HS-5 (cell line): ENCODE measurements around the gene B3GAT3.
A peak's percentile ranks its signal among the peaks of the same experiment; 100 is the strongest.
"Not testable (repeated sequence)": the region's sequence is repeated elsewhere in the genome, so short reads cannot be mapped to it uniquely, and the experiment has no call there.

Experiments used
- DNase-seq: peaks from one replicate; pipeline ENCODE4 v3.0.0-alpha.2; 2012; ENCODE audit warnings: low read depth

The B3GAT3 gene

DNA sequence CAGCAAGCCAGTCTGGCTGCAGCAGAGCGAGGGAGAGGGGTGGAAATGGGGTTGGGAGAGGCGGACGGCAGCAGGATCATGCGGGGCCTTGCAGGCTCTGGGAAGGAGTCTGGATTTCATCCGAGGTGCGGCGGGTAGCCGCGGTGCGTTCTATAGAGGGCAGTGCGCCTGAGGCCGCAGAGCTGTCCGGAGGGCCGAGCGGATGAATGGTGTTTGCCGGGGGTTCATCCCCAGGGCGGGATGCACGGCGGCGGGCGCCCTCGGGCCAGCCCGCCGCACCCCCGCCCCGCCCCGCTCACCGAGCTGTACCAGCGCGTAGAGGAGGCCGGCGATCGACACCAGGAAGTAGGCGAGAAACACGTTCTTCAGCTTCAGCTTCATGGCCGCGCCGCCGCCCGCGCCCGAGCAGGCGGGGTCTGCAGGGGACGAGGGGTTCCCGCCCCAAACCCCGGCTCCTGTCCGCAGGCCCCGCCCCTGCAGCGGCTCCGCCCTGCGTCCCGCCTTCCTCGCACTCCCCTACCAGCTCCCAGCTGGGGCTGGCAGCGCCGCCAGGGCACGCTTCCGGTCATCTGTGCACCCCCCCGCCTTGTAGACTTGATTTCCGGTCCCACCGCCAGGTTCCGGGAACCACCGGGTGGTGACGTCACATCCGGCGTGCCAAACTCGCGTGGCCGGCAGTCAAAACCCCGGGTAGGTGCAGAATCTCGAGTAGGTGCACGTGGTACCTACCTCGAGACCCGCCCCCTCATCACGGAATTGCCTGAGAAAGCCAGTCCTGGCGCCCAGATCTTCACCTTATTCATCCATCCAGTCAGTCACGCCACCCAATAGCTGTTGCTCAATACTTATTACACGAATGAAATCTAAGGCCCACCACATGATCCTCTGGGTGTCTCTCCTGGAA, at the start of gene B3GAT3:
Gene B3GAT3, minus strand, starts transcription at position 420 of the 904 bp plus-strand sequence. Its CDS starts 39 bp downstream, at position 381.
- DNase-seq = peak; percentile 95

DNA sequence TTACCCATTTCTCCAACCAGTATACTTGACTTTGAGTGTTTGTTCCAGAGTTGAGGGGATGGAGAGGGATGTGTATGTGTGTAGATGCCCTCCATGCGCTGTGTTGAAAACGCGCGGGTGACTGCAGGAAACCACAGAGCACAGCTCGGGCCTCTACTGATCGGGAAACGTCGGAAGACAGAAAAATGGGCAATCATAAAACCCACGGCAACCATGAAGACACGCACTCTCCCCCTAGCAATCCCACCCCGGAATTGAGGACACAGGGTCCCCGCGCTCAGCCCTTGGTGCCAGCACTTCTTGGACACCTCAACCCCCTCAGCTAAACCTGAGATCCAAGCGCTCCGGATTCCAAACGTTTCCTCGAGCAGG, 49.4 kb upstream of the B3GAT3 start:
- no peak for DNase-seq

DNA sequence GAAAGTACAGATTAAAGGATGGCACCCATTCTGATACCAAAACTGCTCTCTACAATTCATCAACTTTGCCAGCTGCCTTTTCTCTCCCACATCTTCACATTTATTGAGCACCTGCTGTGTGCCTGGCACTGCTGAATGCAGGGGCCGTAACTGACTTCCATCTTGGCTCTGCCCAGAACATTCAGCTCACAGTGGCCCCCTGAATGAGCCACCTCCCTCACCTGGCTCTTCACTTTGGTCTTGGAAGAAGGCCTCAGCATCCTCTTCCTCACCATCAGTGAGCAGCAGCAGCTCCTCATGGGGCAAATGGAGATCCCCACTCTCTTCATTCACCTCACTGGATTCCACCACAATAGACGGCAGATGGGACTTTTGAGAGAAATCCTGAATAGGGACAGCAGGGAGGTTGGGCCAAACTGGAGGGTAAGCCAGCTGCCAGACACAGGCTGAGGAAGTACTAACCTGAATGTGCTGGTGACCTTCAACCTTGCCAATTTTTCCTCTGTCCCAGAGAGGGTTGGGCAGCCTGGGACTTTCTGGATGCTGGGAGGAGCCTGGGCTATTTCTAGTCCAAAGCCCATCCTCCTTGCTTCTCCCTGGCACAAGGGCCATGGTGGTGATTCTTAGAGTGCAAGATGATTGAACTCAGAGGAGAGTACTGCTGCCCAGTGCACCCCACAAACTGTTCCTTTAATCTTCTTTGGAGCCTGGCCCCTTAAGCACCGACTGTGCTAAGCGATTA, 47.8 kb upstream of the B3GAT3 start:
- no peak for DNase-seq

DNA sequence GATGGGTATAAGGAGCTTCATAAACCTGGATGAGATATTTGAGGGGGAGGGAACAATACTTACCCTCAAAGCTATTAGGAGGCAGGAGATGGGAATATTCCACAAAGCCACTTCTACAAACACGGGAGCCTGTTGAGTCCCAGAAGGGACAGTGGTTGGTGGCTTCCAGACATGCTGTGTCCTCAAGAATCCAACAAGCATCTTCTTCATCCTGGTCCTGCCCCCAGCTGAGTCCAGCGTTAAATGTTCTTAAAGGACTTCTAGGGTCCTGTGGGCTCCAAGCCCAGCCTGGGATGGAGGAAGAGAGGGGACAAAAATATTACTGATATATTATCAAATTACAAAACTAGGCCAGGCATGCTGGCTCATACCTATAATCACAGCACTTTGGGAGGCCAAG, 45.7 kb upstream of the B3GAT3 start:
- DNase-seq = no peak

DNA sequence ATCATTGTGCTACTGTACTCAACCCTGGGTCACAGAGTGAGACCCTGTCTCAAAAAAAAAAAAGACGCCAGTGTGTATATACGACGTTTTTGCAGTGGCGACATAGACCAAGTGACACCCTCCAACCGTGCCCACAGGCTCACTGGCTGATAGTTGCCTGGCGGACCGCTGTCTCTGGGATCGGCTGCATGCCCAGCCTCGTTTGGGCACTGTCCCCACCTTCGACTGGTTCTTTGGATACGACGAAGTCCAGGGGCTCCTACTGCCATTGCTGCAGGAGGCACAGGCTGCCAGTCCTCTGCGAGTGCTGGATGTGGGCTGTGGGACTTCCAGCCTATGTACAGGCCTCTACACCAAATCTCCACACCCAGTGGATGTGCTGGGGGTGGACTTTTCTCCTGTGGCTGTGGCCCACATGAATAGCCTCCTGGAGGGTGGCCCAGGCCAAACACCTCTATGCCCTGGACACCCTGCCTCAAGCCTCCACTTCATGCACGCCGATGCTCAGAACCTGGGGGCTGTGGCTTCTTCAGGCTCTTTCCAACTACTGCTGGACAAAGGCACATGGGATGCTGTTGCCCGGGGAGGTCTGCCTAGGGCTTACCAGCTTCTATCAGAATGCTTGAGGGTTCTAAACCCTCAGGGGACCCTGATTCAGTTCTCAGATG, 44.6 kb upstream of the B3GAT3 start:
- no peak for DNase-seq

DNA sequence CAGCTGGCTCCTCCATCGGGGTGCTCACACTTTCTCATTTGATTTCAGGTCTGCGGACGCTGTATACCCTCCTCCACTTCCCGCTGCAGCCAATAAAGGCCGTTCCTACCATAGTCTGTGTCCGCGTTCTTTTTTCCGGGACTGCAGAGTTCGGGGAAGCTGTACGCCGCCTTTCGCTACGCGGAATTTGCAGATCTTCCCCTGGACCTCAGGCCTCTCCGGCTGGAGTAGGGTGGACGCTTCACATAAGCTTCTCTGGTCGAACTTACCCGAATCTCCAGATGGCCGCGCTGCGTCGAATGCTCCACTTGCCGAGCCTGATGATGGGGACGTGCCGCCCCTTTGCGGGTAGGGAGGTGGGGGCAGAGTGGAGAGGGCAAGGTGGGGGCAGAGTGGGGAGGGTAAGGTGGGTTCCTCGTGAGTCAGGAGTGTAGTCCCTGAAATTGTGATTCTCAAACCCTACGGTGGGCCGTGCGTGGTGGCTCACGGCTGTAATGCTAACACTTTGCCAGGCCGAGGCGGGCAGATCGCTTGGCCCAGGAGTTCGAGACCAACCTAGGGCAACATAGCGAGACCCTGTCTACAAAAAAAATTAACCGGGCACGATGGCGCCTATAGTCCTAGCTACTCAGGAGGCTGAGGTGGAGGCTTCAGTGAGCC, 43.9 kb upstream of the B3GAT3 start:
- DNase-seq = no peak

DNA sequence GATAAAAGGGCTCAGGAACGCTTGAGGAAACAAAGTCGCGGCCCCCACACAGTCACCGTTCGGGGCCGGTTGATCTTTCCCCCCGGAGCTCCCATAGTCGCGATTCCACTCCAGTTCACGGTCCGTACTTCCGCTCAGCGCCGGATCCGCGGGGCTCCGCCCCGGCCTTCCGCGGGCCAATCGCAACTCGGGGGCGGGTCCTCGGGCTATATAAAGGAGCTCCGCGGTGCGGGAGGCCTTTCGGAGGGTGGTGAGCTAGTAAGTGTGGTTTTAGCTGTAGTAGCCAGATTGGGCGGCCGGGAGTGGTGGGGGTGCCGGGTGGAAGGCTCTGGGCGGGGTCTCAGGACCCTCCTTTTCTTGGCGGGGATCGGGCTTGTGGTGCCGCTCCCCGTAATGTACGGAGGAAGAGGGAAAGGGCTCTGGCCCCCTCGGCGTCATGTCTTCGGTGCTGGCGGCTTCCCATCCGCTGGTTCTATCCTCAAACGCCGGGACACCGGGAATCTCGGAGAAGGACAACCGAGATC, 43.4 kb upstream of the B3GAT3 start, which contains the start of the genes C11orf98 and CSKMT:
Gene C11orf98, minus strand, starts transcription at position 136 of the 524 bp plus-strand sequence. Its CDS starts 41 bp downstream, at position 95.
Gene CSKMT, plus strand, starts transcription at position 238 of the 524 bp plus-strand sequence. CDS start 568 bp downstream, outside the sequence.
- peak; percentile 80 for DNase-seq

DNA sequence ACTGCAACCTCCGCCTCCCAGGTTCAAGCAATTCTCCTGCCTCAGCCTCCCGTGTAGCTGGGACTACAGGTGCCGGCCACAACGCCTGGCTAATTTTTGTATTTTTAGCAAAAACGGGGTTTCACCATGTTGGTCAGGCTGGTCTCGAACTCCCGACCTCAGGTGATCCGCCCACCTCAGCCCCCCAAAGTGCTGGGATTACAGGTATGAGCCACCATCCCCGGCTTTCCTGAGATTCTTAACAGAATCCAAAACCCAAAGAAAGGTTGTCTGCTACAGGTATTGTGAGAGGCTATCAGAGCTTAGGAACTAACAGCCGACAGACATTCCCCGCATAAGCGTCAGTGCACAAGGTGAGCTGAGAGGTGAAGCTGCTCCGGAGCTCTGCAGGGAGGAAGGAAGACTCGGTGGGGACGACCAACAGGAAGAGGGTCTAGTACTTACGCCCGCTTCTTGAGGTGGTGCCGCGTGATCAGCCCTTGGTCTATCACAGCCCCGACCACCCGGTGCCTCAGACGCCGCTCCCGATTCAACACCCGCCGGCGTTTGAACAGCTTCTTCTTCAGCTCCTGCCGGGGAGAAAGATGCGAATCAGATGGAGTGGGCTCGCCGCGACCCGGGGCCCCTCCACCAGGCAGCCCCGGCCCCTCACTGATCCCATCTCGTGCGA, 42.8 kb upstream of the B3GAT3 start:
- DNase-seq = no peak

DNA sequence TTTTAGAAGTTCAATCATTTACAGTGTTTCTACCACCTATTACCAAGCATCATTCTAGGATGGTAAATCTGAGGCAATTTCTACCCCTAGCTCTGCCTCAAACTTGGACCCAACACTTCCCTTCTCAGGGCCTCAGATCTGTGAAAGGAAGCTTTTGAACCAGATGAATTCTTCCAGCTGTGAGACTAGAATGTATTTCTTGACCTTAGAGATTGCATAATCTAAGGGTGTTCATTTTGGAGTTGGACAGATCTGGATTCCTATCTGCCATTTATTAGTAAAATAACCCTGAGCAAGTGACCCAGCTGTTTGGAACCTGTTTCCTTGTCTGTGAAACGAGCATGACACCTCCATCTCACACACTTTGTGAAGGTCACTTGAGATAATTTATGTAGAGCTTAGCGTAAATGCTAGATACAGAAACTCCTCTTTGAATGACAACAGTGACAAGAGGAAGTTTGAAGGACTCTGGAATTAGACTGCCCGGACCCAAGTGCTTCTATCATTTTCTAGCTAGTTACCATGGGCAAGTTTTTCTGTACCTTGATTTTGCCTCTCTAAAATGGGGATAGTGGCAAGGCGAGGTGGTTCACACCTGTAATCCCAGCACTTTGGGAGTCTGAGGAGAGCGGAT, 35.1 kb upstream of the B3GAT3 start:
- DNase-seq = no peak

DNA sequence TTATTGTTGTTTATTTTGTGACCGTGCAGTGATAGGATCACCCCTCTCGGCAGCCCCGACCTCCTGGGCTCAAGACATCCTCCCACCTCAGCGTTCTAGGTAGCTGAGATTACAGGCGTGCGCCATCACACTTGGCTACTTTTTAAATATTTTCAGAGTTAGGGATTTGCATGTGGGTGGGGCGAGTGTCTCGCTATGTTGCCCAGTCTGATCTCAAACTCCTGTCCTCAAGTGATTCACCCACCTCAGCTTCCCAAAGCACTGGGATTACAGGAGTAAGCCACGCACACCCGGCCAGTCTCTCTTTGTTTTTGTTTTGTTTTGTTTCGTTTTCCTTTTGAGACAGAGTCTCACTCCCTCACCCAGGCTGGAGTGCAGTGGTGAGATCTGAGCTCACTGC, 32.5 kb upstream of the B3GAT3 start:
- DNase-seq = no peak

DNA sequence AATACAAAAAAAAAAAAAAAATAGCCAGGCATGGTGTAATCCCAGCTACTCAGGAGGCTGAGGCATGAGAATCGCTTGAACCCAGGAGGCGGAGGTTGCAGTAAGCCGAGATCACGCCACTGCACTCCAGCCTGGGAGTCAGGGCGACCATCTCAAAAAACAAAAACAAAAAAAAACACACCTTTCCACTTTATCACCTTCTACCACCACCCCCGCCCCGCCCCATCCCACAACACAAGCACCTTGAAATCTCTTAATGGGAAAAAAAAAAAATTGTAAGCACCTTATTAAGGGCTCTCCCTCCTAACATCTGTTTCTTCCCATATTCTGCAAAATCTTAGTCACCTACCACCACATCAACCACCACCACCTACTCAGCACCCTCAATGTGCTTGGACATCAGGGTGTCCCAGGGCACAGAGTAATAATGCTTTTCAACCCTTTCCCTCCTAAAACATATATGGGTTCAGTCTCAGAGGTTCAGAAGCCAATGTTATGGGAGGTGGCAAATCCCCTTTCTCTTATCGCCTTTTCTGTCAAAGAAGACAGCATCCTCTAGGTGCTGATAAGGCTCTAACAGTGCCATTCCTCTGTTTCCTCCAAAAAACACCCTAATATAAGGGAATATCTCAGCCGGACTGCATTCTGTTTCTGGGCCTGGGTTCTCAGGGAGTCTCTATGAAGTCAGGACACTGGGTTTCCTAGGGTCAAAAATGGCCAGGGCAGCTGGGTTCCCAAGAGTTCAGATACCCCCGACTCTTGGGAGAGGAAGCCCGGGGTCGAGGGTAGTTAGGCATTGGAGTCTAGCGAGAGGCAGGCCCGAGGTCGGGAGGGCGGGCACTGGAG, 30.6 kb upstream of the B3GAT3 start:
- no peak for DNase-seq

DNA sequence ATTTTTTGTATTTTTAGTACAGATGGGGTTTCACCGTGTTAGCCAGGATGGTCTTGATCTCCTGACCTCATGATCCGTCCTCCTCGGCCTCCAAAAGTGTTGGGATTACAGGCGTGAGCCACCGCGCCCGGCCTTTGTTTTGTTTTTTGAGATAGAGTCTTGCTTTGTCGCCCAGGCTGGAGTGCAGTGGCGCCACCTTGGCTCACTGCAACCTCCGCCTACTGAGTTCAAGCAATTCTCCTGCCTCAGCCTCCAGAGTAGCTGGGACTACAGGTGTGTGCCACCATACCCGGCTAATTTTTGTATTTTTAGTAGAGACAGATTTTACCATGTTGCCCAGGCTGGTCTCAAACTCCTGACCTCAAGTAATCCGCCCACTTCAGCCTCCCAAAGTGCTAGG, 28.5 kb upstream of the B3GAT3 start:
- DNase-seq = not testable (repeated sequence)

DNA sequence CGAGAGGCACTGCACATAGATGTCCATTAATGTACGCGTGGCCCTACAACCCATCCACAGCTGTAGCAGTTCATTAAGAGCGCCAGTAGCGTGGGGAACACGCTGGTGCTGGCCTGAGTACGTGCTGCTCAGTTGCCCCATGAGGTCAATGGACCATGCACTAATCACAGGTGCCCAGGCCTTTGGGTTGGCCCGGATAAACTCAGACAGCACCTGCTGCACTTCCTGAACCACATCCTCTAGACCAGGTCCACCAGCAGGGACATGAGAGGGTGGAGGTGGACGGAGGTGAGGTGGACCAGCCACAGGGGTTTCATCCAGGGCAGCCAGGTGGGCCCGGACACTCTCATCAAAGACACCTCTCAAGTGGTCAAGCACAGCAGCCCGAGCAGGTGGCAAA, 27.7 kb upstream of the B3GAT3 start:
- DNase-seq = no peak

DNA sequence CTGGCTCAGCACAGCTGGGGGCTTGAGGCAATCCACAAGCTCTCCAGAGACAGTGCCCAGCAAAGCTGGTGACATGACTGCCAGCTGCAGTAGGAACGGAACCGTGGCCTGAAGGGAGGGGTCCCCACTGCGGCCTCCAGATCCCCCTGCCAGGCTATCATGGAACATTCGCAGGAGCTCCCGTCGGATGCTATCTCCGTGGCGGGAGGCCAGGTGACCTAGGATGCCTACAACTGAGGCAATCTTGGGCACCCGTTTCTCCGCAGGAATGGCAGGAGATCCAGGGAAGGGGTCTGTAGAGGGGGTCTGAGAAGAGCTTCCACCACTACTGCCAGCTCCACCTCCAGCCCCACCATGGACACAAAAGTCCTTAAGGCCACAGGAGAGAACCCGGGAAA, 27.2 kb upstream of the B3GAT3 start:
- DNase-seq = no peak

DNA sequence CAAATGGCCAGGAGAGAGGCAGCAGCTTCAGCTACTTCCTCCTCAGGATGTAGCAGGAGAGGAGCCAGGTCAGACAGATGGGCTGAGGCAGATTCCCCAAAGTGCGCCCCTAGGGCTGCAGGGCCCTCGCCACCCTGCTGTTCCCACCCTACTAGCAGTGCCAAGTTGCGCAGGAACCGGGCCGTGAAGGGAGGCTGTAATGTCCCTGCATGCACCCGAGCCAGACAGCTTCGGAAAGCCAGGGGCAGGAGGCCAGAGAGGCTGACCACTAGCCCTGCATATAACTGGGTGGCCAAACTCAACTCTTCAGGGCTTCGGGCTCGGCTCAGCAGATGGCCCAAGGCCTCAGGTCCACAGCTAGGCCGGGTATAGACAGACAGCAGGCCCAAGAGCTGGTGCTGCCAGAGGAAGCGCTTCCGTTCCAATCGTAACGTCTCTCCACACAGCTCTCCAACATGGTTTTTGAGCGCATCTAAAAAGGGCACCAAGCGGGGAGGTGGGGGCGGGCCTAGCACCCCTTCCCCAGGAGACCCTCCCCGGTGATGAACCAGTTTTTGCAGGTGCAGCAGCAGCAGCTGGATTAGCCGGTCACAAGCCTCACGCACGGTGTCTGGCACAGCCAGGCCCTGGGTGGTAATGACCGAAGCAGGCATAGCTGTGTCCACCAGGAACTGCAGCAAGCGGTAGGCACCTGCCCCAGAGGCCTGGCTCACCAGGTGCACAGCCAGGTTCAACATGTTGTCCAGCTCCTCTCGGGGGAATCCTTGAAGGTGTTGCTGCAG, 26.6 kb upstream of the B3GAT3 start:
- no peak for DNase-seq

DNA sequence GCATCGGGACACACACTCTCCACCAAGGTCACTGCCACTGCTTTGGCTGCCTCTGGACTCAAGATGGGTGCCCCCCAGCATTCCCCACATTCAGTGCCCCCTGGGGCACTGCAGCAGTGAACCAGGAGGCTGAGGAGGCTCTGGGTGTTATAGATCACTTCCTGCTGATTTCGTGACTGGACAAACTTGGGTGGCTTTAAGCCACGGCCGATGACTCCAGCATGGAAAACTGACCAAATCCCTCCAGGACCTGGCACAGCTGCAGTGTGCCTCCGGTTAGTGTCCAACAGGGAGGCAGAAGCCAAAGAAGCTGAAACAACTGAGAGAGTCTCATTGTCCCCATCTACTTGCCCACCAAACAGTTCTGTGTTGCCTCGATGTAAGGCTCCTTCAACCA, 25.8 kb upstream of the B3GAT3 start:
- no peak for DNase-seq

DNA sequence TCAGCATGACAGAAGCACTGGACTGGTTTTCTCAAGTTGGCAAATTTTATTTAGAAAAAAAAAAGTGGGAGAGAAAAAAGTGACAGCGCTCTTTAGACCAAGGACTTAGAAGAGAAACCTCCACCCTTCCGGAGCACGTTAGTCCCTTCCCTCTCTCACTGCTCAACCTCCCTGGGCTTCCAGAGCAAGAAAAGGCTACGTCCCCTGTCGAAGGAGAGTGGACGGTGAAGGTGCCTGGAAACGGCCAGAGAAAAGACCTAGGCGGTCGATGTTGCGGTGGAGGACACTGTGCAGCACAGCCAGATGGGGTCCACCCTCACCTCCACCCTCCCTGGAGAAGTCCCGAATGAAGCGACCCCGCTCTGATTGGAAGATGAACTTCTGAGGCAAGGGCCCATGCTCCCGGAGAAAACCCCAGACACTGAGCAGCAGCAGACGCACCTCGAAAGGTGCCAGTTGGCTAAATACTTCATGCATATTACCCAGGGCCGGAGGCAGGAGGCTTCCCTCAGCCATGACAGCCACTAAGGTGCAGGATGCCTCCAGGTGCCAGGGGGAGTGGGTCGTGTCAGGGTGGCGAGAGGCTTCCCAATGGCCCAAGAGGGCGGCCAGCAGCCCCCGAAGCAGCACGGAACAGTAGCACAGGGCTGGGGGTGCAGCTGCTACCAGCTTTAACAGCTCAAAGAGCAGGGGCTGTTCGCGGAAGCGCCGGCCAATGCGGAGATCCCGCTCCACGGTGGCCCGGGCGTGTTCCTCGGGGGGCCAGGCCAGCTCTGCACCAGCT, 25.2 kb upstream of the B3GAT3 start:
- DNase-seq = no peak
